ENCODE measurements around the gene ADAM19.

The ADAM19 gene

DNA sequence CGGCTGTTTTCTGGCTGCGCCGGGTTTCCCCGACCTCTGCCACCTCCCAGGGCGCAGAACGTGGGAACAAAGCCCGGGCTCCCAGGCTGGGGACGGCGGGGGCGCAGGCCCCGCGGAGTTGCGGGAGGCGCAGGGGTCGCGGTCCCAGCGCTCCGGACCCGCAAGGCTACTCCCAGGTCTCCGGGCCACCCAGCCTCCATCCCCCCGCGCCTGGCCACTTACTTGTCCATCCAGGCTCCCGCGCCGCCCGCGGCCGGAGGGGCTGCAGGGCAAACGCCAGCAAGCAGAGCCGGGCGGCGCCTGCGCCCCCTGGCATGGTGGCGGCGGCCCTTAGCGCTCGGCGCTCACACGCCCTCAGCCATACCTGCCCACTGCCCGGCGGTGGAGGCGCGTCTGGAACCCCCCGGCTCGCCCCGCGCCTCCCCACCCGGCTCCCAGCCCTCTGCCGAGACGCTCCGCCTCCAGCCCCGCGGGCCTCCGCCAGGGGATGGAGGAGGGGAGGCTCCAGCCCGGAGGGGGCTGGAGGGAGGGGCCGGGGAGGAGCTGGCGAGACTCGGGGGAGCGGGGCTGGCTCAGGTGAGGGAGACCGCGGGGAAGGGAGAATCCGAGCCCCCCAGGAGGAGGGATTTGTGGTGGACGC lies at the start of gene ADAM19:
ADAM19 (minus strand) TSS at position 395 of the 640 bp plus-strand sequence; CDS start at position 316, 79 bp downstream.
- Histone ChIP-seq H3K27ac (no peak within 1 kb of the TSS), H3K4me1 (no peaks in the 10 kb centered on the region), H3K36me3 (ENCODE audit: control insufficient read depth, insufficient read depth, low read length) (no peaks in the 10 kb centered on the region), H3K9me3 (ENCODE audit: control insufficient read depth, low read length) (no peaks in the 10 kb centered on the region), H3K4me2 (ENCODE audit: low read length) (peak within 1 kb of the TSS; percentile 87), H3K27me3 (ENCODE audit: control insufficient read depth, insufficient read depth, low read length) (no peaks in the 10 kb centered on the region), H3K79me2 (no peaks in the 10 kb centered on the region), H3K9ac (no peak within 1 kb of the TSS), H3K4me3 (ENCODE audit: low read depth, low read length) (peak within 1 kb of the TSS; percentile 57), H2AFZ (peak within 1 kb of the TSS; percentile 97)
- no peak for TF ChIP-seq CTCF (IDR thresholded peaks at IDR 0.05)

- H3K4me1 ChIP-seq: no peaks in the 10 kb centered on the region
- H3K4me3 ChIP-seq (ENCODE audit: low read depth, low read length): no peak overlapping the region
- H3K79me2 ChIP-seq: no peaks in the 10 kb centered on the region
- H3K9ac ChIP-seq: no peak overlapping the region
- H3K4me2 ChIP-seq (ENCODE audit: low read length): no peak overlapping the region
- no peak for TF ChIP-seq CTCF (IDR thresholded peaks at IDR 0.05)
- H3K27me3 ChIP-seq (ENCODE audit: control insufficient read depth, insufficient read depth, low read length): no peaks in the 10 kb centered on the region
- H3K27ac ChIP-seq: no peak overlapping the region
- H2AFZ ChIP-seq: no peak overlapping the region
- H3K36me3 ChIP-seq (ENCODE audit: control insufficient read depth, insufficient read depth, low read length): no peaks in the 10 kb centered on the region
- H3K9me3 ChIP-seq (ENCODE audit: control insufficient read depth, low read length): no peaks in the 10 kb centered on the region
These were observed 48.6 kb upstream of the ADAM19 start for GRCh38 chr5:157624144-157624543.

DNA sequence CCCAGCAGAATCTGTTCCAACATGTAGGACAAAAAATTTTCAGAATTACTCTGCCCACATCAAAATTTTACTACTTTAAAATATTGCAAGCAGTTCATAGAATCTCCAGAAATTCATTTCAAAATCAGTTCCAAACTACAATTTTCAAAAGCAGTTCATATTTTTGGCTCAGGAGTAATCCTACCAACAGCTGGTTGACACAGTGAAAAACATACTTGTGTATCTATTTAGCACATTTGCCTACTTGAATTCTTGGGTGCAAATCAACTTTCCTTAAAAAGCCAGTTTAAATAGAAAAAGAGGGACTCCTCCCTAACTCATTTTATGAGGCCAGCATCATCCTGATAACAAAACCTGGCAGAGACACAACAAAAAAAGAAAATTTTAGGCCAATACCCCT lies 45.2 kb upstream of the ADAM19 start:
- Histone ChIP-seq H3K9me3 (ENCODE audit: control insufficient read depth, low read length) (no peaks in the 10 kb centered on the region), H3K27me3 (ENCODE audit: control insufficient read depth, insufficient read depth, low read length) (no peaks in the 10 kb centered on the region), H3K27ac (no peak overlapping the region), H3K4me1 (no peaks in the 10 kb centered on the region), H3K79me2 (no peaks in the 10 kb centered on the region), H3K9ac (no peak overlapping the region), H2AFZ (no peak overlapping the region), H3K4me3 (ENCODE audit: low read depth, low read length) (no peak overlapping the region), H3K4me2 (ENCODE audit: low read length) (no peak overlapping the region), H3K36me3 (ENCODE audit: control insufficient read depth, insufficient read depth, low read length) (no peaks in the 10 kb centered on the region)
- TF ChIP-seq CTCF (IDR thresholded peaks at IDR 0.05): no peak

- Histone ChIP-seq H3K79me2 (no peaks in the 10 kb centered on the region), H3K36me3 (ENCODE audit: control insufficient read depth, insufficient read depth, low read length) (no peaks in the 10 kb centered on the region), H2AFZ (no peak overlapping the region), H3K27ac (no peak overlapping the region), H3K9ac (no peak overlapping the region), H3K27me3 (ENCODE audit: control insufficient read depth, insufficient read depth, low read length) (no peaks in the 10 kb centered on the region), H3K4me3 (ENCODE audit: low read depth, low read length) (no peak overlapping the region), H3K4me1 (no peaks in the 10 kb centered on the region), H3K9me3 (ENCODE audit: control insufficient read depth, low read length) (no peaks in the 10 kb centered on the region), H3K4me2 (ENCODE audit: low read length) (no peak overlapping the region)
- no peak for TF ChIP-seq CTCF (IDR thresholded peaks at IDR 0.05)
These were observed 42.7 kb upstream of the ADAM19 start for GRCh38 chr5:157618191-157618765.

DNA sequence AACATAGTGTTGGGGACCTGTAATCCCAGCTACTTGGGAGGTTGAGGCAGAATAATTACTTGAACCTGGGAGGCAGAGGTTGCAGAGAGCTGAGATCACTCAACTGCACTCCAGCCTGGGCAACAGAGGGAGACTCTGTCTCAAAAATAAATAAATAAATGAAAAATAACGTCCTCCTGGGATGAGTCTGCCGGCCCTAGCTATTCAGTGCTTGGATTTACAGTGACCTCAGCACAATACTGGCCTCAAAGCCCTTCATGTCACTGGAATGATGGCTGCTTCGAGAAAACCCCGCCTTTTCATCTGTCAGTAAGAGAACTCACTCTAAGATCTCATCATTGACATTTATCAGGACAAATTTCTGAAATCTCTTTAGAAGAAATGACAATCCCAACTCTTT lies 41.2 kb upstream of the ADAM19 start:
- no peak overlapping the region for H2AFZ ChIP-seq
- TF ChIP-seq CTCF (IDR thresholded peaks at IDR 0.05): no peak
- H3K4me1 ChIP-seq: no peaks in the 10 kb centered on the region
- H3K9ac ChIP-seq: no peak overlapping the region
- no peak overlapping the region for H3K4me3 ChIP-seq (ENCODE audit: low read depth, low read length)
- no peaks in the 10 kb centered on the region for H3K9me3 ChIP-seq (ENCODE audit: control insufficient read depth, low read length)
- H3K79me2 ChIP-seq: no peaks in the 10 kb centered on the region
- no peak overlapping the region for H3K4me2 ChIP-seq (ENCODE audit: low read length)
- H3K27me3 ChIP-seq (ENCODE audit: control insufficient read depth, insufficient read depth, low read length): no peaks in the 10 kb centered on the region
- H3K27ac ChIP-seq: no peak overlapping the region
- no peaks in the 10 kb centered on the region for H3K36me3 ChIP-seq (ENCODE audit: control insufficient read depth, insufficient read depth, low read length)

Measured in parathyroid adenoma (tissue), 2 donors.